Measurements from ENCODE around the gene OR2M2.

The OR2M2 gene

GRCh38 chr1:248174521-248174920, at the start of gene OR2M2:
TSS of gene OR2M2 (plus strand) at chr1:248174821. CDS start at chr1:248179986, 5,165 bp downstream.
- no peak for DNase-seq

GRCh38 chr1:248127653-248128052, 47.0 kb upstream of the OR2M2 start:
- DNase-seq: no peak

GRCh38 chr1:248136811-248137210, 37.8 kb upstream of the OR2M2 start:
- DNase-seq: no peak

GRCh38 chr1:248140846-248141245, 33.8 kb upstream of the OR2M2 start:
- DNase-seq: no peak

GRCh38 chr1:248143311-248143710, 31.3 kb upstream of the OR2M2 start:
- DNase-seq: no peak

GRCh38 chr1:248144513-248145198, 30.0 kb upstream of the OR2M2 start, which contains the start of gene OR2M5:
TSS of gene OR2M5 (plus strand) at chr1:248145148. CDS start at chr1:248145148, 0 bp downstream.
- no peak for DNase-seq

- DNase-seq: no peak
Observed at GRCh38 chr1:248152056-248152827, 22.4 kb upstream of the OR2M2 start.

- no peak for DNase-seq
Observed at GRCh38 chr1:248155927-248156326, 18.7 kb upstream of the OR2M2 start.

GRCh38 chr1:248158758-248159157, 15.9 kb upstream of the OR2M2 start:
- no peak for DNase-seq

- DNase-seq: no peak
Observed at GRCh38 chr1:248164031-248164430, 10.6 kb upstream of the OR2M2 start.

- DNase-seq: no peak
Observed at GRCh38 chr1:248165186-248165585, 9.4 kb upstream of the OR2M2 start.

- DNase-seq: no peak
Observed at GRCh38 chr1:248183996-248184395, 9.4 kb downstream of the OR2M2 start.

- DNase-seq: no peak
Observed at GRCh38 chr1:248187363-248187762, 12.7 kb downstream of the OR2M2 start.

- DNase-seq: no peak
Observed at GRCh38 chr1:248189026-248189425, 14.4 kb downstream of the OR2M2 start.

- no peak for DNase-seq
Observed at GRCh38 chr1:248194117-248194516, 19.5 kb downstream of the OR2M2 start.

- no peak for DNase-seq
Observed at GRCh38 chr1:248196965-248197364, 22.3 kb downstream of the OR2M2 start, which contains the start of gene OR2M3. TSS of gene OR2M3 (plus strand) at chr1:248197265. CDS start at chr1:248203068, 5,803 bp downstream.

GRCh38 chr1:248215880-248216279, 41.3 kb downstream of the OR2M2 start:
- DNase-seq: no peak

- DNase-seq: no peak
Observed at GRCh38 chr1:248225537-248225936, 50.9 kb downstream of the OR2M2 start.

- DNase-seq: no peak
Observed at GRCh38 chr1:248229360-248229908, 54.8 kb downstream of the OR2M2 start.
